ENCODE measurements around the gene PTPA.

DNA sequence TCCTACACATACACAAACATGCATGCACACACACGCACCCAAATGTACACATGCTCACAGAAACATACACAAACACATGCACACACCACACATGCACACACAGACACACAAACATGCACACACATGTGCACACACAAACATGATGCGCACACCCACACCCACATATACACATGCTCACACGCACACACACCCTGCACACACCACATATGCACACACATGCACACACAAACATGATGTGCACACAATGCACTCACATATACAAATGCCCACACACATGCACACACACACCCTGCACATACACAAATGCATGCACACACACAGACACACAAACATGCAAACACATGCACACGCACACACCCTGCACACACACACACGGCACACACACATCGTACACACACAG, 74.2 kb downstream of the PTPA start:
- TF ChIP-seq YY1 (tag by site-specific recombination; IDR thresholded peaks at IDR 0.05) = no peak
- TF ChIP-seq, protein P1, sequence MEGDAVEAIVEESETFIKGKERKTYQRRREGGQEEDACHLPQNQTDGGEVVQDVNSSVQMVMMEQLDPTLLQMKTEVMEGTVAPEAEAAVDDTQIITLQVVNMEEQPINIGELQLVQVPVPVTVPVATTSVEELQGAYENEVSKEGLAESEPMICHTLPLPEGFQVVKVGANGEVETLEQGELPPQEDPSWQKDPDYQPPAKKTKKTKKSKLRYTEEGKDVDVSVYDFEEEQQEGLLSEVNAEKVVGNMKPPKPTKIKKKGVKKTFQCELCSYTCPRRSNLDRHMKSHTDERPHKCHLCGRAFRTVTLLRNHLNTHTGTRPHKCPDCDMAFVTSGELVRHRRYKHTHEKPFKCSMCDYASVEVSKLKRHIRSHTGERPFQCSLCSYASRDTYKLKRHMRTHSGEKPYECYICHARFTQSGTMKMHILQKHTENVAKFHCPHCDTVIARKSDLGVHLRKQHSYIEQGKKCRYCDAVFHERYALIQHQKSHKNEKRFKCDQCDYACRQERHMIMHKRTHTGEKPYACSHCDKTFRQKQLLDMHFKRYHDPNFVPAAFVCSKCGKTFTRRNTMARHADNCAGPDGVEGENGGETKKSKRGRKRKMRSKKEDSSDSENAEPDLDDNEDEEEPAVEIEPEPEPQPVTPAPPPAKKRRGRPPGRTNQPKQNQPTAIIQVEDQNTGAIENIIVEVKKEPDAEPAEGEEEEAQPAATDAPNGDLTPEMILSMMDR (tag by site-specific recombination; IDR thresholded peaks at IDR 0.05) = no peak

Measured in HEK293 (cell line).